ENCODE results near the gene CTBP2. TPM values are rescaled to one million over a fixed set of nuclear protein-coding genes. Genes with fewer than 3 reads are reported as not detected.
A peak's percentile ranks its signal among the peaks of the same experiment; 100 is the strongest.

Gene CTBP2
- total RNA-seq, 1 experiment from 2014 or later: 191 TPM

GRCh38 chr10:125161707-125162119 is 1.4 kb upstream of the CTBP2 start:
- peak overlapping the region; percentile 76 for H3K4me3 Mint-ChIP-seq
- DNase-seq (ENCODE audit: low spot score) (no peak), ATAC-seq (no peak)
- peak overlapping the region; percentile 95 for H3K27ac Mint-ChIP-seq
- POLR2A ChIA-PET: interaction anchor here (1.0 to 1.8 kb wide), 3 partner anchors 9 to 13 kb away, joined by 3 to 10 read pairs (median 4); no protein-coding TSS in a partner anchor
- H3K27me3 Mint-ChIP-seq (ENCODE audit: low read depth): no peaks in the 10 kb centered on the region
- TF ChIP-seq MYBL2 (CRISPR knock-in tag; IDR thresholded peaks at IDR 0.05) (0 out of 2 replicates have a peak, but pooled peaks have one; percentile 37), FOXP1 (CRISPR knock-in tag; IDR thresholded peaks at IDR 0.05; ENCODE audit: borderline replicate concordance) (0 out of 2 replicates have a peak, but pooled peaks have one; percentile 38), GRHL2 (CRISPR knock-in tag; IDR thresholded peaks at IDR 0.05; ENCODE audit: insufficient replicate concordance, severe bottlenecking) (no peak)
- H3K9me3 Mint-ChIP-seq: no peaks in the 10 kb centered on the region
- H3K4me1 Mint-ChIP-seq: peaks cover 31% of the 10 kb centered on the region
- CTCF ChIA-PET: interaction anchor here (1.0 to 1.5 kb wide), 3 partner anchors 15 to 169 kb away, joined by 3 to 5 read pairs (median 3); no protein-coding TSS in a partner anchor
- peaks cover 4% of the 10 kb centered on the region; the same call in 1 of the 2 replicates for H3K36me3 Mint-ChIP-seq

- peaks cover 4% of the 10 kb centered on the region; the same call in 1 of the 2 replicates for H3K36me3 Mint-ChIP-seq
- 0 out of 2 replicates have a peak, but pooled peaks have one; percentile 50 for TF ChIP-seq ZBTB21 (CRISPR knock-in tag; IDR thresholded peaks at IDR 0.05; ENCODE audit: borderline replicate concordance)
- TF ChIP-seq, protein P1, sequence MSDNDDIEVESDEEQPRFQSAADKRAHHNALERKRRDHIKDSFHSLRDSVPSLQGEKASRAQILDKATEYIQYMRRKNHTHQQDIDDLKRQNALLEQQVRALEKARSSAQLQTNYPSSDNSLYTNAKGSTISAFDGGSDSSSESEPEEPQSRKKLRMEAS (CRISPR knock-in tag; IDR thresholded peaks at IDR 0.05): peak; percentile 56
- TF ChIP-seq ETV6 (CRISPR knock-in tag; IDR thresholded peaks at IDR 0.05): no peak
- no peak for TF ChIP-seq NFATC4 (CRISPR knock-in tag; IDR thresholded peaks at IDR 0.05)
- TF ChIP-seq NFYB (CRISPR knock-in tag; conservative IDR thresholded peaks at IDR 0.05; ENCODE audit: low read depth): no peak
- TF ChIP-seq NFE2L1 (CRISPR knock-in tag; IDR thresholded peaks at IDR 0.05): no peak
- peak; percentile 73 for TF ChIP-seq USF2 (CRISPR knock-in tag; IDR thresholded peaks at IDR 0.05)
- TF ChIP-seq CDX4 (CRISPR knock-in tag; IDR thresholded peaks at IDR 0.05; ENCODE audit: borderline replicate concordance): no peak
- TF ChIP-seq, protein P2, sequence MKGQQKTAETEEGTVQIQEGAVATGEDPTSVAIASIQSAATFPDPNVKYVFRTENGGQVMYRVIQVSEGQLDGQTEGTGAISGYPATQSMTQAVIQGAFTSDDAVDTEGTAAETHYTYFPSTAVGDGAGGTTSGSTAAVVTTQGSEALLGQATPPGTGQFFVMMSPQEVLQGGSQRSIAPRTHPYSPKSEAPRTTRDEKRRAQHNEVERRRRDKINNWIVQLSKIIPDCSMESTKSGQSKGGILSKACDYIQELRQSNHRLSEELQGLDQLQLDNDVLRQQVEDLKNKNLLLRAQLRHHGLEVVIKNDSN (CRISPR knock-in tag; IDR thresholded peaks at IDR 0.05): peak; percentile 31
- peak; percentile 66 for TF ChIP-seq ZNF423 (CRISPR knock-in tag; IDR thresholded peaks at IDR 0.05)
- TF ChIP-seq TP53 (CRISPR knock-in tag; IDR thresholded peaks at IDR 0.05): peak; percentile 49; the same call in 1 of the 2 replicates
- no peak; the same call in 1 of the 2 replicates for TF ChIP-seq SP1 (CRISPR knock-in tag; conservative IDR thresholded peaks at IDR 0.05)
- TF ChIP-seq ARID4B (CRISPR knock-in tag; IDR thresholded peaks at IDR 0.05; ENCODE audit: borderline replicate concordance): 0 out of 2 replicates have a peak, but pooled peaks have one; percentile 9
- TF ChIP-seq, protein P3, sequence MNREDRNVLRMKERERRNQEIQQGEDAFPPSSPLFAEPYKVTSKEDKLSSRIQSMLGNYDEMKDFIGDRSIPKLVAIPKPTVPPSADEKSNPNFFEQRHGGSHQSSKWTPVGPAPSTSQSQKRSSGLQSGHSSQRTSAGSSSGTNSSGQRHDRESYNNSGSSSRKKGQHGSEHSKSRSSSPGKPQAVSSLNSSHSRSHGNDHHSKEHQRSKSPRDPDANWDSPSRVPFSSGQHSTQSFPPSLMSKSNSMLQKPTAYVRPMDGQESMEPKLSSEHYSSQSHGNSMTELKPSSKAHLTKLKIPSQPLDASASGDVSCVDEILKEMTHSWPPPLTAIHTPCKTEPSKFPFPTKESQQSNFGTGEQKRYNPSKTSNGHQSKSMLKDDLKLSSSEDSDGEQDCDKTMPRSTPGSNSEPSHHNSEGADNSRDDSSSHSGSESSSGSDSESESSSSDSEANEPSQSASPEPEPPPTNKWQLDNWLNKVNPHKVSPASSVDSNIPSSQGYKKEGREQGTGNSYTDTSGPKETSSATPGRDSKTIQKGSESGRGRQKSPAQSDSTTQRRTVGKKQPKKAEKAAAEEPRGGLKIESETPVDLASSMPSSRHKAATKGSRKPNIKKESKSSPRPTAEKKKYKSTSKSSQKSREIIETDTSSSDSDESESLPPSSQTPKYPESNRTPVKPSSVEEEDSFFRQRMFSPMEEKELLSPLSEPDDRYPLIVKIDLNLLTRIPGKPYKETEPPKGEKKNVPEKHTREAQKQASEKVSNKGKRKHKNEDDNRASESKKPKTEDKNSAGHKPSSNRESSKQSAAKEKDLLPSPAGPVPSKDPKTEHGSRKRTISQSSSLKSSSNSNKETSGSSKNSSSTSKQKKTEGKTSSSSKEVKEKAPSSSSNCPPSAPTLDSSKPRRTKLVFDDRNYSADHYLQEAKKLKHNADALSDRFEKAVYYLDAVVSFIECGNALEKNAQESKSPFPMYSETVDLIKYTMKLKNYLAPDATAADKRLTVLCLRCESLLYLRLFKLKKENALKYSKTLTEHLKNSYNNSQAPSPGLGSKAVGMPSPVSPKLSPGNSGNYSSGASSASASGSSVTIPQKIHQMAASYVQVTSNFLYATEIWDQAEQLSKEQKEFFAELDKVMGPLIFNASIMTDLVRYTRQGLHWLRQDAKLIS (CRISPR knock-in tag; IDR thresholded peaks at IDR 0.05; ENCODE audit: borderline replicate concordance): 0 out of 2 replicates have a peak, but pooled peaks have one; percentile 43
- TF ChIP-seq RELA (CRISPR knock-in tag; IDR thresholded peaks at IDR 0.05; ENCODE audit: borderline replicate concordance): peak; percentile 49; the same call in 1 of the 2 replicates
- 0 out of 2 replicates have a peak, but pooled peaks have one; percentile 30 for TF ChIP-seq E2F5 (CRISPR knock-in tag; IDR thresholded peaks at IDR 0.05)
- POLR2A ChIA-PET: interaction anchor here (0.6 to 1.8 kb wide), 8 partner anchors 9 to 441 kb away, joined by 3 to 10 read pairs (median 6); no protein-coding TSS in a partner anchor
- H3K27me3 Mint-ChIP-seq (ENCODE audit: low read depth): no peaks in the 10 kb centered on the region
- no peaks in the 10 kb centered on the region for H3K9me3 Mint-ChIP-seq
- peak overlapping the region; percentile 76 for H3K4me3 Mint-ChIP-seq
- peak; percentile 80 for DNase-seq (ENCODE audit: low spot score)
- H3K4me1 Mint-ChIP-seq: peaks cover 37% of the 10 kb centered on the region
- CTCF ChIA-PET: interaction anchor here (0.6 to 1.5 kb wide), 6 partner anchors 11 to 287 kb away, joined by 3 to 5 read pairs (median 4); no protein-coding TSS in a partner anchor
- peak; percentile 74 for ATAC-seq
- peak overlapping the region; percentile 80 for H3K27ac Mint-ChIP-seq
Measured at GRCh38 chr10:125160856-125161706, 718 bp upstream of the CTBP2 start.

All from WTC11 (cell line).